ENCODE data around the gene TRPC4. TPM values are rescaled to one million over a fixed set of nuclear protein-coding genes. Genes with fewer than 3 reads are reported as not detected.

TRPC4 gene
- total RNA-seq, 1 experiment from 2014 or later, result 19.0 TPM

DNA sequence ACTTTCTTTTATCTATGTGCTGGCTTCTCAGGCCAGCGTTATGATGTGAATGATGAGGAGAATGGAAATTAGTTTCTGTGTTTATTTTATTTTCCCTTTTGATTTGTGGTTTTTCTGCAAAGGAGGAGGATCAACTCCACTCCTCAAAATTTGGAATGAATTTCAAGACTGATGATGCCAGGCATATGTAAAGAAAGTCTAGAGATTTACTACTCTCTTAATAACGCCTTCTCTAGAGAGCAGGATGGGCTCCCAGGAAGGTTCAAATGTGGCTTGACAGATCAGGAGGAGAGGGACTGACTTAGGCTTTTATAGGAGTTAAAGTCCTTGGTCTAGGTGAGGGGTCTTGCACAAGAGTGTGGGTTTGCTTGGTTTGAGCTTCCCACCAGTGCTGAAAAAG, 255.9 kb downstream of the TRPC4 start:
- no peak overlapping the region for H4K8ac ChIP-seq (replicated peaks; ENCODE audit: insufficient read length, low read depth, low read length)
- H4K20me1 ChIP-seq (ENCODE audit: control insufficient read depth, insufficient read depth, insufficient read length), result no peaks in the 10 kb centered on the region
- WGBS (ENCODE audit: extremely low coverage, insufficient read length, low lambda C conversion rate), result no CpG with 5 or more reads among the region's 2 CpGs
- no peak overlapping the region for H3K14ac ChIP-seq (ENCODE audit: insufficient read depth, low read length)
- no peaks in the 10 kb centered on the region for H3K79me2 ChIP-seq (ENCODE audit: insufficient read depth, low read length)
- no peak overlapping the region for H2AK5ac ChIP-seq (ENCODE audit: insufficient read length, low read length)
- H3T11ph ChIP-seq (ENCODE audit: low read length), result no peak overlapping the region
- peaks cover 12 to 16% of the 10 kb centered on the region in 2 experiments for H3K4me1 Mint-ChIP-seq
- H4K5ac ChIP-seq (ENCODE audit: insufficient read length, low read depth, low read length), result no peak overlapping the region
- H3K27ac ChIP-seq (ENCODE audit: insufficient read length, low read depth, low read length), result no peak overlapping the region
- H2BK5ac ChIP-seq (ENCODE audit: insufficient read length, low read length), result no peak overlapping the region
- H3K4me1 ChIP-seq (ENCODE audit: insufficient read depth, low read length), result no peaks in the 10 kb centered on the region
- no peaks in the 10 kb centered on the region for H3K9me3 ChIP-seq (ENCODE audit: control insufficient read depth, low read depth, low read length)
- H3K27me3 ChIP-seq (ENCODE audit: insufficient read depth, low read length), result no peaks in the 10 kb centered on the region
- no peak overlapping the region for H3K4me3 Mint-ChIP-seq
- H3K23ac ChIP-seq (ENCODE audit: insufficient read length, low read depth, low read length), result no peak overlapping the region
- no peaks in the 10 kb centered on the region for H3K79me1 ChIP-seq (ENCODE audit: insufficient read depth, low read depth, low read length, poor library complexity, severe bottlenecking)
- H3K4ac ChIP-seq (ENCODE audit: low read depth, low read length), result no peak overlapping the region
- H2BK120ac ChIP-seq (ENCODE audit: low read depth, low read length, poor library complexity, severe bottlenecking), result no peak overlapping the region
- H2BK15ac ChIP-seq (ENCODE audit: low read depth, low read length), result no peak overlapping the region
- H3K9me3 Mint-ChIP-seq, result no peaks in the 10 kb centered on the region
- H3K27me3 Mint-ChIP-seq (ENCODE audit: low read depth), result no peaks in the 10 kb centered on the region
- H2BK20ac ChIP-seq (ENCODE audit: low read depth, low read length, poor library complexity, severe bottlenecking), result no peak overlapping the region
- no peaks in the 10 kb centered on the region for H3K23me2 ChIP-seq (ENCODE audit: insufficient read length, low read depth, low read length, poor library complexity, severe bottlenecking)
- H2AFZ ChIP-seq (ENCODE audit: low read length), result no peak overlapping the region
- H3K9ac ChIP-seq (ENCODE audit: extremely low read depth, insufficient read length, low read length), result no peak overlapping the region
- no peaks in the 10 kb centered on the region for H3K36me3 Mint-ChIP-seq (ENCODE audit: insufficient read depth in 1 of 3, low read depth in 3 of 3)
- H3K18ac ChIP-seq (ENCODE audit: insufficient read length, low read depth, low read length), result no peak overlapping the region
- DNase-seq, result no peak
- no peak overlapping the region for H3K56ac ChIP-seq (ENCODE audit: insufficient read length, low read depth, low read length)
- TF ChIP-seq, protein P1, sequence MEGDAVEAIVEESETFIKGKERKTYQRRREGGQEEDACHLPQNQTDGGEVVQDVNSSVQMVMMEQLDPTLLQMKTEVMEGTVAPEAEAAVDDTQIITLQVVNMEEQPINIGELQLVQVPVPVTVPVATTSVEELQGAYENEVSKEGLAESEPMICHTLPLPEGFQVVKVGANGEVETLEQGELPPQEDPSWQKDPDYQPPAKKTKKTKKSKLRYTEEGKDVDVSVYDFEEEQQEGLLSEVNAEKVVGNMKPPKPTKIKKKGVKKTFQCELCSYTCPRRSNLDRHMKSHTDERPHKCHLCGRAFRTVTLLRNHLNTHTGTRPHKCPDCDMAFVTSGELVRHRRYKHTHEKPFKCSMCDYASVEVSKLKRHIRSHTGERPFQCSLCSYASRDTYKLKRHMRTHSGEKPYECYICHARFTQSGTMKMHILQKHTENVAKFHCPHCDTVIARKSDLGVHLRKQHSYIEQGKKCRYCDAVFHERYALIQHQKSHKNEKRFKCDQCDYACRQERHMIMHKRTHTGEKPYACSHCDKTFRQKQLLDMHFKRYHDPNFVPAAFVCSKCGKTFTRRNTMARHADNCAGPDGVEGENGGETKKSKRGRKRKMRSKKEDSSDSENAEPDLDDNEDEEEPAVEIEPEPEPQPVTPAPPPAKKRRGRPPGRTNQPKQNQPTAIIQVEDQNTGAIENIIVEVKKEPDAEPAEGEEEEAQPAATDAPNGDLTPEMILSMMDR (conservative IDR thresholded peaks at IDR 0.05), result no peak
- H4K91ac ChIP-seq (ENCODE audit: insufficient read length, low read depth, low read length), result no peak overlapping the region
- no peak overlapping the region for H3K4me2 ChIP-seq (ENCODE audit: insufficient read depth, insufficient read length, low read length)
- H2BK12ac ChIP-seq (ENCODE audit: insufficient read length, low read depth, low read length), result no peak overlapping the region
- no peak overlapping the region for H3K27ac Mint-ChIP-seq

Data from H9 (cell line).